ENCODE results near the gene MPRIP.

MPRIP gene

DNA sequence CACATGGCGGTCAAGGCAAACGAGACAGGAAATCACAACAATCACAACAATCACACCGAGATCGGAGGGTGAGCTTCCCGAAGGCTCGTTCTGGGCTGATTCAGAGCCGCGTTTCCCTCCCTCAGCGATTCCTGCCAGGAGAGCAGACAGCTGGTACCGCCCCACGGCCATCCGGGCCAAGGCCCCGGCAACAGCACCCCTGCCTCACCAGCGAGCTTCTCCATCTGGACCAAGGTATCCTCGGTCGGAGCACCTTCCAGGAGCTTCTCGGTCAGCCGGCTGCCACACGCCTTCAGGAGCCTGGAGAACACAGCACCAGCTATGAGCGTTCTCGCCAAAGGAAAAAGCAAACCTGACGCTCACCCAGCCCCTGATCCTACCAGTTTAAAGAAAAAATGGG lies 179.1 kb downstream of the MPRIP start:
- Histone ChIP-seq H3K4me3 (no peak overlapping the region), H3K27ac (no peak overlapping the region)
- TF ChIP-seq, protein P1, sequence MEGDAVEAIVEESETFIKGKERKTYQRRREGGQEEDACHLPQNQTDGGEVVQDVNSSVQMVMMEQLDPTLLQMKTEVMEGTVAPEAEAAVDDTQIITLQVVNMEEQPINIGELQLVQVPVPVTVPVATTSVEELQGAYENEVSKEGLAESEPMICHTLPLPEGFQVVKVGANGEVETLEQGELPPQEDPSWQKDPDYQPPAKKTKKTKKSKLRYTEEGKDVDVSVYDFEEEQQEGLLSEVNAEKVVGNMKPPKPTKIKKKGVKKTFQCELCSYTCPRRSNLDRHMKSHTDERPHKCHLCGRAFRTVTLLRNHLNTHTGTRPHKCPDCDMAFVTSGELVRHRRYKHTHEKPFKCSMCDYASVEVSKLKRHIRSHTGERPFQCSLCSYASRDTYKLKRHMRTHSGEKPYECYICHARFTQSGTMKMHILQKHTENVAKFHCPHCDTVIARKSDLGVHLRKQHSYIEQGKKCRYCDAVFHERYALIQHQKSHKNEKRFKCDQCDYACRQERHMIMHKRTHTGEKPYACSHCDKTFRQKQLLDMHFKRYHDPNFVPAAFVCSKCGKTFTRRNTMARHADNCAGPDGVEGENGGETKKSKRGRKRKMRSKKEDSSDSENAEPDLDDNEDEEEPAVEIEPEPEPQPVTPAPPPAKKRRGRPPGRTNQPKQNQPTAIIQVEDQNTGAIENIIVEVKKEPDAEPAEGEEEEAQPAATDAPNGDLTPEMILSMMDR (IDR thresholded peaks at IDR 0.05), result no peak
- DNase-seq (ENCODE audit: low spot score), result no peak

DNA sequence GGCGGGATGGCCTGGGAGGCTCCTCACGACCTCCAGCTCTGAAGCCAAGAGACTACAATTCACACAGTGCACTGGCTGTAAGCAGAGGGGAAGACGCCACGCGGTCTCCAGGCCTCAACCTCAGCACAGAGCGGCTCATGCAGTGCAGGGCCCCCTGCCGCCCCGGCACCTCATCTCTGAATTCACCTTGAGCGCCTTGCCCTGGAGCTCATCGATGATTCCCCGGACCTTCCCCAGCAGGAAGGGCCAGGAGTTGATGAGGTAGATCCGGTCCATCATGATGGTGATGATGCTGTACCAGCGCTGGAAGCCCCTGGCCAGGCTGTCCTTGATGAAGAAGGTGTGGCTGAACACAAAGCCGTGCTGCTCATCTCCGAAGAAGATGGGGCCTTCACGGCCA lies 181.5 kb downstream of the MPRIP start:
- no peak overlapping the region for H3K27ac ChIP-seq
- H3K4me3 ChIP-seq, result no peak overlapping the region
- TF ChIP-seq, protein P1 (IDR thresholded peaks at IDR 0.05), result no peak
- no peak for DNase-seq (ENCODE audit: low spot score)

DNA sequence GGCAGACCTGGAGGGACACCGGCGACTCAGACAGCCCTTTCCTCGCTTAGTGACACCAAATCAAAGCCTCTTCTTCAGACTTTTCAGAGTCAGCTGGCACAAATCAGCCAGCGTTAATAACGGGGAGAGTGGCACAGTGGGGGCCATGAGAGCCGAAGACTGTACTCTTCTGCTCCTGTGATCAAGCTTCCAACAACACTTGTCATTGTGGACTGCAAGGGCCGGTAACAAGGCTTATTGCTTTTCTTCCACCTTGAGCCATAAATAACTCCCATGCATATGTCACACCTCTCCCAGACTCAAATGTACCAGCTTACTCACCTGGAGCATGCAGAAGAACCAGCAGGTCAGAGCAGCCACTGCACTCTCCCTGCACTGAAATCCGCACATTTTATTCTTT lies 181.9 kb downstream of the MPRIP start:
- Histone ChIP-seq H3K27ac (no peak overlapping the region), H3K4me3 (no peak overlapping the region)
- no peak for DNase-seq (ENCODE audit: low spot score)
- TF ChIP-seq, protein P1 (IDR thresholded peaks at IDR 0.05), result no peak

DNA sequence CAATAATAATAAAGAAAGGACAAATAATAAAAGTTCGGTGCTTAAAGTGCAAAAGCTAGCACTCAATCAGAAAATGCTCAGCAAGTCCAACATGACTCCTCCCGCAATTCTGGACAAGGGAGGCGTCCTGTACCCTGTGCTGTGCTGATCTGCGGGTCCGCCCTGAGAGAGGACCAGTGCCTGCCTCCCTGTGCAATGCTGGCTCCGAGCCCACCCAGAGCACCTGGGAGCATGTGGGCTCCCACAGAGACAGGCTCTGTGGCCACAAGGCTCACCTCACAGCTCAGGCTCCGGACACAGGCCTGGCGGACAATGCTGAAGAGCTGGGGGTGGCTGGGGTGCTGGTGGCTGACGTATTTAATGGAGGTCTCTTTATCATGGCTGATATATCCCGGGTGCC lies 183.6 kb downstream of the MPRIP start:
- DNase-seq (ENCODE audit: low spot score), result no peak
- Histone ChIP-seq H3K4me3 (no peak overlapping the region), H3K27ac (no peak overlapping the region)
- TF ChIP-seq, protein P1 (IDR thresholded peaks at IDR 0.05), result no peak

DNA sequence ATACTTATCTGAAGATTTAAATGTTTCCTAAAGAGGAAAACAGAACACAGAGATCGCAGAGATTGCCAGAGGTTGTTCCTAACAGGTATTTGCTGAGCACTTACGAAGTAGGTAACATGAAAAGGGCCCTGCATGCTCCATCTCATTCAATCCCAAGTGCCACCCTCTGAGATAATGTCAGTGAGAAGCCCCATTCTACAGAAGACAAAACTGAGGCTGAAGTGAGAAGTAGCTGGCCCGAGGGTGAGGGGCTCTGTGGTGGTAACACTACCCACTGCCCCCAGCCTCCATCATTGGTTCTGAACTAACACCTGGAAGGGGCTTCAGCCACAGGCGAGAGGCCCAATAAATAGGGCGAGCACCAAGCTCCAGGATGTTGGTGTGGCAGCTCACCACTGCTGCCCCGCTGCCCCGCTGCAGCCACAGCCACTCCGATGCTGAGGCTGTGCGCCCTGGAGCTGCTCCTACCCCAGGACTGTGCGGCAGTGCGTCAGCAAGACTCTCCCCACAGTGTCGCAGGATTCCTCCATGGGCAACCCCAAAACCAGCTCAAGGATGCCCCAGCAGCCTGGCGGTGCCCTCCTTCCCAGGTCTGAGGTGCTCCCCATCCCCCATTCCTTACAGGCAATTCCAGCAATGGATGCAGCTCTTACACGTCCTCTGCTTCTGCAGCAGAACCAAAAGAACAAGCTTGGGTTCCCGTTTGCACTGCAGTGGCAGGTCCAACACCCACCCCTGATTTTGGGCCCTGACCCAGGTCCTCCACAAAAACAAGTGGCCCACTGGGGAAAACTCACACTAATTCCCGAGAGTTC lies 184.4 kb downstream of the MPRIP start:
- DNase-seq (ENCODE audit: low spot score), result peak; percentile 65
- TF ChIP-seq, protein P1 (IDR thresholded peaks at IDR 0.05), result no peak
- H3K27ac ChIP-seq, result no peak overlapping the region
- H3K4me3 ChIP-seq, result no peak overlapping the region

DNA sequence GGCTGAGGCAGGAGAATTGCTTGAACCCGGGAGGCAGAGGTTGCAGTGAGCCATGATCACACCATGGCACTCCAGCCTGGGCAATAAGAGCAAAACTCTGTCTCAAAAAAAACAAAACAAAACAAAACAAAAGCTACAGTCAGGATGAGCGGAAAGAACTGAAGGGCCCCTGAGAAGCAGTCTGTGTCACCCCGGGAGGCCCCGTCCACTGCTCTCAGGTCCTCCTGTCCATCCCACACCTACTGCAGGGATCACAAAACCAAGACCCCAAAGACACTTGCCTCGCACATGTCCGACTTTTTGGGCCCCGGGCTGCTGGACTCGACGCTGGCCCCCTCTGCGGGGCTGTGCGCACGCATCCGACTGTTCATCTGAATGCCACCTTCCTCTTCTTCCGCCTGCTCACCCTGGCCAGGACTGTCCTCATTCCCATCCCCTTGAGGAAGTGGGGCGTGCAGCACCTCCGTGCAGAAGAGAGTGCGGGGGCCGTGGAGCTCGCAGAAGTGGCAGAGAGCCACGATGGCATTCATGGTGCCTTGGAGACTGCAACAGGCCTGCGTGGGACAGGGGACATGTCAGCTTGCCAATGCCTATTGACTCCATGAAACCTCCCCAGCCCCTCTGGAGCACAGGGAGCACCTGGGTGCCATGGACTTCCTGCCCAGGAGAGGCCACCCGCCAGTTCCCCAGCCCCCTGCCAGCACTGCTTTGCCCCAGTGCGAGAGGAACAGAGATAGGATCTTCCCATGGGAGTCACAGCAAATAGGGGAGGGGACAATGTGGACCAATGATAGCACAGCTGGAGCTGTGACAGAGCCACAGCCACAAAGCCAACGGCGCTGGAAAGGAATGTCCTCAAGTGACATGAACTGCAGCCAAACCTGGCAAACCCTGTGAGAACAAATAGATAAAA lies 185.6 kb downstream of the MPRIP start:
- Histone ChIP-seq H3K27ac (peak overlapping the region in 1 of 2 donors; percentile 40), H3K4me3 (no peak overlapping the region)
- DNase-seq (ENCODE audit: low spot score), result peak; percentile 73
- TF ChIP-seq, protein P1 (IDR thresholded peaks at IDR 0.05), result no peak
